ENCODE results near the gene GFOD1. TPM values are rescaled to one million over a fixed set of nuclear protein-coding genes. Genes with fewer than 3 reads are reported as not detected.
A peak's percentile ranks its signal among the peaks of the same experiment; 100 is the strongest.

Gene GFOD1
- total and polyA plus RNA-seq, 2 of the 4 experiments (the other 2 are of a cell fraction): 1.8 to 3.4 TPM

DNA sequence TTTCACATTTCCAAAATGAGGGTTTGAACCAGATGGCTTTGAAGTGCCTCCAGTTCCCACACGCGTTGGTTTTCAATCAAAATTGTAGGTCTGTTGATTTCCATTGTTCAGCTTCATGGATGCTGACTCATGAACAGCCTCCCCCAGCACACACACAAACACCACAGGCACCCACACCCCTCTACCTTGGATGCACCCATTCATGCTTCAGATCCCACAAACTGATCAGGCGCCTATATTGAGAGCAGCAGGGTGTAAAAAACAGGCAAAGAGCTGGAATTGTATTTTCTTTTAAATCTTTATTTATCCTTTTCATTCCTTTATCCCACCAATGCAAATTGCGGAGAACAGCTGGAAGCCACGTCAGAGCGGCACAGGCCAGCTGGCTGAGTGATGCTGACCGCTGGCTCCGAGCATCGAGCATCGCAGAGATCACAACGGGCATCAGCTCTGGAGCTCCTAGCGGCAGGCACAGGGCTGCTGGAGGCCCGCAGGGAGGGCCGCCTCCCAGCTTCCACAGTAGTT is 129.8 kb downstream of the GFOD1 start:
- H2AFZ ChIP-seq (replicated peaks; ENCODE audit: low read length, poor library complexity): peak overlapping the region; percentile 45
- H3K18ac ChIP-seq (ENCODE audit: low read depth, low read length): peak overlapping the region; percentile 86
- H2AK9ac ChIP-seq (replicated peaks; ENCODE audit: low read depth, low read length, poor library complexity): no peak overlapping the region
- peaks cover 24% of the 10 kb centered on the region for H3K4me1 ChIP-seq (ENCODE audit: control insufficient read depth, insufficient read depth, low read length)
- H2BK20ac ChIP-seq (ENCODE audit: low read depth, low read length): peak overlapping the region; percentile 91
- ATAC-seq (ENCODE audit: low read depth): no peak
- H3K9ac ChIP-seq (ENCODE audit: low read depth, low read length): no peak overlapping the region
- H3K4ac ChIP-seq (ENCODE audit: low read depth, low read length): peak overlapping the region; percentile 92
- H3K36me3 ChIP-seq (ENCODE audit: control insufficient read depth, insufficient read depth, low read length): no peaks in the 10 kb centered on the region
- no peak overlapping the region for H3K56ac ChIP-seq (ENCODE audit: extremely low read depth, insufficient read depth, low read length)
- dilution Hi-C loops (cut with HindIII; ENCODE audit: low sequenced_read_pairs, unreplicated experiment) (no loop called here), in situ Hi-C loops (cut with MboI; ENCODE audit: low sequenced_read_pairs) (no loop called here), intact Hi-C loops (cut with micrococcal nuclease) (no loop called here)
- H3K4me2 ChIP-seq (ENCODE audit: low read depth, low read length): no peak overlapping the region; the same call in 1 of the 2 replicates
- peak overlapping the region; percentile 25 for H2BK5ac ChIP-seq (ENCODE audit: low read depth, low read length, poor library complexity, severe bottlenecking)
- WGBS, 2 experiments (ENCODE audit: extremely low coverage in 2 of 2, insufficient read length in 1 of 2): 32% methylated on average over 6 of the region's 14 CpGs; no CpG with 5 or more reads in 1 of the 2 experiments
- H4K20me1 ChIP-seq (ENCODE audit: insufficient read depth, low read length): no peaks in the 10 kb centered on the region
- peaks cover 0 to 5% of the 10 kb centered on the region in 2 experiments; a peak in 2 of 4 replicates for H3K79me1 ChIP-seq (ENCODE audit: low read depth in 1 of 2, low read length in 2 of 2)
- H3K14ac ChIP-seq (replicated peaks; ENCODE audit: low read depth, low read length): peak overlapping the region; percentile 93
- no peaks in the 10 kb centered on the region for H3K9me3 ChIP-seq (ENCODE audit: control insufficient read depth, insufficient read depth, low read length)
- peak overlapping the region; percentile 96 for H2BK120ac ChIP-seq (ENCODE audit: low read depth, low read length)
- peak overlapping the region; percentile 53 for H4K5ac ChIP-seq (ENCODE audit: low read depth, low read length)
- peaks cover 23% of the 10 kb centered on the region for H3K9me1 ChIP-seq (ENCODE audit: insufficient read depth, low read length)
- ChIA-PET CTCF (interaction anchor here (0.8 to 1.6 kb wide), 5 partner anchors 12 to 181 kb away, joined by 3 to 5 read pairs (median 4); no protein-coding TSS in a partner anchor), POLR2A (ENCODE audit: unreplicated experiment) (interaction anchor here (0.6 kb wide), 1 partner anchor 22 kb away, joined by 8 read pairs; no protein-coding TSS in a partner anchor)
- H3K4me3 ChIP-seq (ENCODE audit: insufficient read depth, low read depth, low read length): no peak overlapping the region
- peak overlapping the region; percentile 41 to 91; a peak in 3 of 4 replicates for H4K8ac ChIP-seq (ENCODE audit: low read depth in 2 of 2, low read length in 2 of 2)
- peak overlapping the region; percentile 84; the same call in 1 of the 2 replicates for H3K23ac ChIP-seq (ENCODE audit: low read depth, low read length)
- no TSS peak for BruUV-seq (replicated peaks)
- TF ChIP-seq CTCF (conservative IDR thresholded peaks at IDR 0.05; ENCODE audit: low read depth, low read length) (peak; percentile 15; the same call in 1 of the 2 replicates), FOS (IDR thresholded peaks at IDR 0.05; ENCODE audit: low read depth, low read length) (no peak)
- DNase-seq: peak; percentile 77
- peak overlapping the region; percentile 72 for H2AK5ac ChIP-seq (ENCODE audit: low read depth, low read length)
- H2BK15ac ChIP-seq (ENCODE audit: low read depth, low read length): peak overlapping the region; percentile 55; the same call in 2 of the 3 replicates
- no peaks in the 10 kb centered on the region for H3K27me3 ChIP-seq (ENCODE audit: control insufficient read depth, insufficient read depth, low read length)
- H4K91ac ChIP-seq (ENCODE audit: insufficient read depth, low read depth, low read length): peak overlapping the region; percentile 81
- peak overlapping the region; percentile 72; the same call in 1 of the 2 replicates for H3K27ac ChIP-seq (ENCODE audit: insufficient read depth, low read length)
